ENCODE measurements around the gene BEST1. TPM values are rescaled to one million over a fixed set of nuclear protein-coding genes. Genes with fewer than 3 reads are reported as not detected.
"Not testable (repeated sequence)": the region's sequence is repeated elsewhere in the genome, so short reads cannot be mapped to it uniquely, and the experiment has no call there.

BEST1 gene
- total RNA-seq, 1 donor from 2014 or later, result not detected

- peaks cover 28% of the 10 kb centered on the region for H3K36me3 Mint-ChIP-seq
- Histone ChIP-seq H3K4me3 (no peak overlapping the region), H4K20me1 (ENCODE audit: low read depth) (peaks cover 37% of the 10 kb centered on the region), H3K36me3 (peaks cover 14% of the 10 kb centered on the region), H2AFZ (replicated peaks) (no peak overlapping the region), H3K79me2 (ENCODE audit: low read depth) (peaks cover 39% of the 10 kb centered on the region), H3K4me1 (peaks cover 12% of the 10 kb centered on the region), H3K27me3 (no peaks in the 10 kb centered on the region), H3K27ac (no peak overlapping the region), H3K9me3 (ENCODE audit: low read depth) (no peaks in the 10 kb centered on the region), H3F3A (ENCODE audit: low read depth) (peaks cover 46% of the 10 kb centered on the region), H3K4me2 (no peak overlapping the region), H3K9ac (no peak overlapping the region)
- no peak for DNase-seq (ENCODE audit: low spot score)
- peaks cover 15% of the 10 kb centered on the region for H3K27me3 Mint-ChIP-seq (ENCODE audit: insufficient read depth, low read depth)
- no peaks in the 10 kb centered on the region for H3K9me3 Mint-ChIP-seq
- no peak for TF ChIP-seq EZH2 (IDR thresholded peaks at IDR 0.05)
- TF ChIP-seq EZH2phosphoT487 (IDR thresholded peaks at IDR 0.05), result no peak
- TF ChIP-seq CTCF (IDR thresholded peaks at IDR 0.05), result no peak
- peaks cover 21% of the 10 kb centered on the region for H3K4me1 Mint-ChIP-seq
- no peak overlapping the region for H3K4me3 Mint-ChIP-seq
- no peak overlapping the region for H3K27ac Mint-ChIP-seq
Observed at GRCh38 chr11:61963282-61964057, 13.3 kb downstream of the BEST1 start.

GRCh38 chr11:61964058-61964665 is 14.0 kb downstream of the BEST1 start:
- H3K27me3 Mint-ChIP-seq (ENCODE audit: insufficient read depth, low read depth), result peaks cover 15% of the 10 kb centered on the region
- Histone ChIP-seq H3K27me3 (no peaks in the 10 kb centered on the region), H3K9me3 (ENCODE audit: low read depth) (no peaks in the 10 kb centered on the region), H3K4me1 (peaks cover 17% of the 10 kb centered on the region), H3K27ac (no peak overlapping the region), H3K4me3 (no peak overlapping the region), H2AFZ (replicated peaks) (no peak overlapping the region), H3K4me2 (no peak overlapping the region), H3F3A (ENCODE audit: low read depth) (peaks cover 46% of the 10 kb centered on the region), H3K9ac (no peak overlapping the region), H3K79me2 (ENCODE audit: low read depth) (peaks cover 45% of the 10 kb centered on the region), H3K36me3 (peaks cover 14% of the 10 kb centered on the region), H4K20me1 (ENCODE audit: low read depth) (peaks cover 37% of the 10 kb centered on the region)
- TF ChIP-seq EZH2phosphoT487 (IDR thresholded peaks at IDR 0.05), result no peak
- TF ChIP-seq EZH2 (IDR thresholded peaks at IDR 0.05), result no peak
- no peak for TF ChIP-seq CTCF (IDR thresholded peaks at IDR 0.05)
- H3K4me3 Mint-ChIP-seq, result peak overlapping the region; percentile 18
- no peak overlapping the region for H3K27ac Mint-ChIP-seq
- H3K9me3 Mint-ChIP-seq, result no peaks in the 10 kb centered on the region
- DNase-seq (ENCODE audit: low spot score), result no peak
- H3K4me1 Mint-ChIP-seq, result peaks cover 27% of the 10 kb centered on the region
- peaks cover 28% of the 10 kb centered on the region for H3K36me3 Mint-ChIP-seq

- H3K4me3 ChIP-seq, result peak overlapping the region; percentile 95
- H3K9me3 ChIP-seq (ENCODE audit: low read depth); H3K27me3 ChIP-seq; H3K9me3 Mint-ChIP-seq; H3K27ac Mint-ChIP-seq; H2AFZ ChIP-seq (replicated peaks); H3K27ac ChIP-seq; H3K9ac ChIP-seq; DNase-seq (ENCODE audit: low spot score): not testable (repeated sequence)
- peaks cover 37% of the 10 kb centered on the region for H4K20me1 ChIP-seq (ENCODE audit: low read depth)
- peaks cover 46% of the 10 kb centered on the region for H3F3A ChIP-seq (ENCODE audit: low read depth)
- peaks cover 48% of the 10 kb centered on the region for H3K79me2 ChIP-seq (ENCODE audit: low read depth)
- peaks cover 28% of the 10 kb centered on the region for H3K36me3 Mint-ChIP-seq
- H3K4me1 ChIP-seq, result peaks cover 17% of the 10 kb centered on the region
- peak overlapping the region; percentile 98 for H3K4me3 Mint-ChIP-seq
- H3K4me2 ChIP-seq, result peak overlapping the region; percentile 89
- peaks cover 14% of the 10 kb centered on the region for H3K36me3 ChIP-seq
- H3K4me1 Mint-ChIP-seq, result peaks cover 29% of the 10 kb centered on the region
- peaks cover 15% of the 10 kb centered on the region for H3K27me3 Mint-ChIP-seq (ENCODE audit: insufficient read depth, low read depth)
Observed at GRCh38 chr11:61964666-61965271, 14.6 kb downstream of the BEST1 start.

Measured in neural progenitor cell (in vitro differentiated cells).